GM18505 (cell line): Measurements from ENCODE around the gene LOXL1.
"Not testable (repeated sequence)": the region's sequence is repeated elsewhere in the genome, so short reads cannot be mapped to it uniquely, and the experiment has no call there.

ENCODE experiments used
- ATAC-seq: cut with Tn5 transposase; IDR thresholded peaks from one replicate; pipeline ENCODE4 v1.9.1; 2021; ENCODE audit not compliant: unreplicated experiment
- POLR2A ChIP-seq: IDR thresholded peaks from 4 replicates; pipeline ENCODE4 v1.6.1; 2011; ENCODE audit warnings: borderline replicate concordance; ENCODE audit not compliant: insufficient read depth, insufficient read length; ENCODE audit errors: extremely low read depth

The LOXL1 gene

DNA sequence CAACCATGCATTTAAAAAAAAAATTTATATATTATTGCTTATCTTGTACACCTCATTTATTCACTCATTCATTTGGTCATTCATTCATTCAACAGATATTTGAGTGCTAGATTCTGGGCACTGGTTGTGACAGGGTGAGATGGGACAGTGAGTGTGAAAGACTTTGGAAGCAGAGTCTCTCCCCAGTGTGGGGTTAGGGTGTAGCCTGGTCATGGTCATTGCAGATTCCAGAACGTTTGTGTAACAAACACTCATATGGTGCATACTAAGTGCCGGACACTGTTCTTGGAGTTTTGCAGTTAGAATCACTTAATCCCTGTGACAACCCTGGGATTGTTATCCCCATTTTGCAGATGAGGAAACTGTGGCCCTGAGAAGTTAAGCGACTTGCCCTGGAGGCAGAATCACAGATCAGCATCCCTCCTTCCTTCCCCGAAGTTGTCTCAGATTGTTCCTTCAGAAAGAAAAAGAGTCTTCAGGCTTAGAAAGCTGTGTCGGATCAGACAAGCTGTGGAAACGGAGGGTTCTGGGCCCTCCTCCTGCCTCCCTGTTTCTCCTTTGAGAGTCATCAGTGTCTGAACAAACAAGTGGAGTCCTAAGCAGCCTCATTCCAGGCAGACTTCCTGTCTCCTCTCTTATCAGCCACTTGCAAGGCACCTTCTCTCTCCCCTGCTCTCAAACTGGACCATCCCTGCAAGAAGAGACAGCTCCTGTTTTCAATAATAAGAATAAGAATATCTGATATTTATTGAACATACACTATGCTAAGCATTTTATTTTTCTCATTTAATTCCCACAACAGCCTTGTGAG, 6.3 kb downstream of the LOXL1 start:
- ATAC-seq, result no peak
- TF ChIP-seq POLR2A, result no peak

DNA sequence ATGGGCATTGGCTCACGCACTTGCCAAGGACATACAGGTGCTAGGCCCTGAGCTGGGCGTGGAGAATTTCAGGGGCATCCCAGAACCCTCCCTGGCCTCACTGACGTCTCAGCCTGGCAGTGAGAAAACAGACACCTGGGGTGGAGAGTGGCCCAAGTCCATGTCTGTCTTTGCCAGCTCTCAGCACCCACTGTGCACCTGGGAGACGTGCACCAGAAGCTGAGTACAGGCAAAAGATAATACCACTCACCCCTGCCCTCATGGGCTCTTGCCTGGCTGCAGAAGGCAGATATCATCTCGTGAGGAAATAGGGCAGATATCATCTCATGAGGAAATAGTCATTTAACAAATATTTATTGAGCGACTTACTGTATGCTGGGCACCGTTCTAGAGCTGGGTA, 8.0 kb downstream of the LOXL1 start:
- no peak for ATAC-seq
- TF ChIP-seq POLR2A, result no peak

DNA sequence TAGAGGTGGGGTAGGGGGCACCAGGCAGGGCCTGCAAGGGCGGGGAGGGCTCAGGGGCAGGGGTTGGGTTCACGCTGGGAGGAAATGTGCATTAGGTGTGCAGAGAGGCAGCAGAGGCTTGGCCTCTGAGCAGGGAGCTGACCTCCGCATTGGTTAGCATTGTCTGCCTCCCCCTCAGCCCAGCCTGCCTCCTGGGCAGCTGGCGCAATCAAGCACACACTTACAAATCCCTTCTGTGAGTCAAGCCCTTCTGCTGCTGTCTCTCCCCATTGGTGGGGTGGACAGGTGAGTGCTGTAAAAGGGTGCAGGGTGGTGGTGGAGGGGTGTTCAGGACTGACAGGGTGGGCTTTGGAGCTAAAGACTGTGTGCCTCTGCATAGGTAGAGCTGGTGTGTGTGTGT, 9.3 kb downstream of the LOXL1 start:
- no peak for ATAC-seq
- no peak for TF ChIP-seq POLR2A

GRCh38 chr15:73936181-73936580, 9.9 kb downstream of the LOXL1 start:
- TF ChIP-seq POLR2A, result no peak
- ATAC-seq, result no peak

DNA sequence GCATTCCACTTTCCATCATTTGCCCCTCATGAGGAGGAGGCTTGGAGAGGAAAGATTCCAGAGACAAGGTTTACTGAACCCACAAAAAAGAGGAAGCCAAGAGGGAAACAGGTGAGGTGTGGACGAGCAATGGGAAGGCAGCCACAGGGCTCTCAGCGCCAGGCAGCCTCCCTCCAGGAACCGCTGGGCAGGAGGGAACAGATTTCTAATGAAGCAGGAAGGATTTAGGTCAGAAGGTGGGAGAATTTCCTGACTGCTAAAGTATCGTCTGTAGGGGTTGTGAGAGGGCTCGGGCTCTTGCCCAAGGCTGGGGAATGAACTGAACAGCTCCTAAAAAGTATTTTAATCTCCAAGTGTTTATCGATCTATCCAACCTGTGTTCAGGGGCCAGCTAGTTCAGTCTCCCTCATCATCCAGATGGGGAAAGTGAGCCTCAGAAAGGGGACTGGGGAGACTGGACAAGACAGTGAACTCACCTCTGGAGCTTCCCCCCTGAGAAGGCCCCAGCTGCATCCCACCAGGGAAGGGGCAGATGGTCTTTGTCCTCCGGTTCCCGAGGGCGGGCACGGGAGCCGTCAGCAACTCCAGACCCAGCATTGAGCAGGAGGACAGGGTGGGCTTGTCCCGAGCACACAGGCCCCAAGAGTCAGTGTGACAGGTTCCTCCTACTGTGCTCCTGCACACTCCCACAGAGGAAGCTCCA, 10.5 kb downstream of the LOXL1 start:
- no peak for TF ChIP-seq POLR2A
- no peak for ATAC-seq

GRCh38 chr15:73937296-73937695, 11.0 kb downstream of the LOXL1 start:
- TF ChIP-seq POLR2A, result no peak
- ATAC-seq, result no peak

DNA sequence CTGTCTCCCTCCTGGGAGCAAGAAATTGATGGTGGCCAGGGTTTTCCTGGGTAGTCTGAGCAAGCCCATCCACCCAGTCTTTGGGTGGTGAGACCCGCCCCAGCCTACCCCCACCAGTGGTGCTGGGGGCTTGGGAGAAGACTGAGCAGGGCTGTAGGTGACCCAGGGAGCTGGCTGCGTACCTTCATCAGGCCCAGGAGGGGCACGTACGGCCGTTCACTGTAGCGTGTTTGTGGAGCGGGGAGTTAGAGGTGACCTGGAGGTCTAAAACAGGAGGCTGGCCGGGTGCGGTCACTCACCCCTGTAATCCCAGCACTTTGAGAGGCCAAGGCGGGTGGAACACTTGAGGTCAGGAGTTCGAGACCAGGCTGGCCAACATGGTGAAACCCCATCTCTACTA, 11.5 kb downstream of the LOXL1 start:
- no peak for TF ChIP-seq POLR2A
- ATAC-seq, result no peak

DNA sequence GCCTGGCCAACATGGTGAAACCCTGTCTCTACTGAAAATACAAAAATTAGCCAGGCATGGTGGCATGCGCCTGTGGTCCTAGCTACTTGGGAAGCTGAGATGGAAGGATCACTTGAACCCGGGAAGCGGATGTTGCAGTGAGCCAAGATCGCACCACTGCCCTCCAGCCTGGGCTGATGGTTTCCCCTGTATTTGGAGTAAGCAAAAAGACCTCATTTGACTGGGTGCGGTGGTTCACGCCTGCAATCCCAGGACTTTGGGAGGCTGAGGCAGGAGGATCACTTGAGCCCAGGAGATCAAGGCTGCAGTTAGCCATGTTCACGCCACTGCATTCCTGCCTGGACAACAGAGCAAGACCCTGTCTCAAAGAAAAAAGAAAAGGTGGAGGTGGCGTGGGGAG, 12.3 kb downstream of the LOXL1 start:
- not testable (repeated sequence) for ATAC-seq

- no peak for ATAC-seq
- TF ChIP-seq POLR2A, result no peak
These were observed 12.9 kb downstream of the LOXL1 start for GRCh38 chr15:73939138-73939537.

DNA sequence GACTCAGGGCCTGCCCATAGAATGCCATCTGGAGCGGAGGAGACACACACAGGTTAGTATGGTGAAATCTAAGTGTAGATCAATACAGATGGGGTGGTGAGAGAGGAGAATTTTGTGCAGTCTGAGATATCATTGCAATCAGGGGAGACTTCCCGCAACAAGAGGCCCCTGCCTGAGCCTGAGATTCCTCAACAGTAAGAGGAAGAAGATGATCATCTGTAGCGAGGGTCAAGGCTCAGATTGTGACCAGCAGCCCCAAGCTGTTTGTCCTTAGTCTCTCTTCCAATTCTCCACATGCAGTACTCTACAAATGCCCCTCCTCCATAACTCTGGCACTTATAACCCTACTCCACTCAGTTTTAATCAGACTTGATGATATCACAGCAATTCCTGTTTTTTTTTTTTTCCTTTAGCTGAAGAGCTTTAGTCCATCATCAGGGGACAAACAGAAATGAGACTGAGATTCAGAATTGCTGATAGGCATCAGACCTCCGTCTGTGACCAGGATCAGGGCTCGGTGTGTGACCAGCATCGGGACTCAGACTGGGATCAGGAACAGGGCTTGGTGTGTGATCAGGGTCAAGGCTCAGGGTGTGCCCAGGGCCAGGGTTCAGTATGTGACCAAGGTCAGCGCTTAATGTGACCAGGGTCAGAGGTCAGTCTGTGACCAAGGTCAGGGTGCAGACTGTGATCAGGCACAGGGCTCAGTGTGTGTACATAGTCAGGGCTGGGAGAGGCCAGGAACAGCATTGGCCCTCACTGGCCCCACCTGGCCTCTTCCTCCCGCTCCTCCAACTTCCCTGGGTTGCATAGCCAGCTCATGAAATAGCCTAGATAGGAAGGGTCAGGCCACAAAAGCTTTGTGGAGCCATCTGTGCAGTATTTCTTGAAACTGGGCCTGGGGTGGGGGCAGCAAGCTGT, 14.1 kb downstream of the LOXL1 start:
- TF ChIP-seq POLR2A, result no peak
- ATAC-seq, result no peak

- no peak for ATAC-seq
- no peak for TF ChIP-seq POLR2A
These were observed 14.8 kb downstream of the LOXL1 start for GRCh38 chr15:73941044-73941443.

- no peak for ATAC-seq
- TF ChIP-seq POLR2A, result no peak
These were observed 15.2 kb downstream of the LOXL1 start for GRCh38 chr15:73941449-73941848.

GRCh38 chr15:73941871-73942635, 15.8 kb downstream of the LOXL1 start:
- no peak for ATAC-seq
- no peak for TF ChIP-seq POLR2A
